Sigmoid colon (tissue), 7 donors: ENCODE data around the gene IL3RA. TPM values are rescaled to one million over a fixed set of nuclear protein-coding genes. Genes with fewer than 3 reads are reported as not detected.

ENCODE experiments used
- DNase-seq: peaks from one replicate; pipeline ENCODE4 v3.0.0-alpha.2; 2019
- H3K27ac ChIP-seq, 4 donors: fragments of 200-600 bp; sonication (generic); one replicate each; pipeline ENCODE4 v1.5.1; 2016 to 2019; ENCODE audit warnings: mild to moderate bottlenecking in 1 of 4
- H3K27me3 ChIP-seq, 3 donors: fragments of 200-600 bp; sonication (generic); one replicate each; pipeline ENCODE4 v1.5.1; 2019; ENCODE audit warnings: mild to moderate bottlenecking in 1 of 3
- H3K36me3 ChIP-seq, 4 donors: fragments of 200-600 bp; sonication (generic); one replicate each; pipeline ENCODE4 v1.5.1; 2016 to 2019
- H3K4me1 ChIP-seq, 4 donors: fragments of 200-600 bp; sonication (generic); one replicate each; pipeline ENCODE4 v1.5.1; 2017 to 2019
- H3K4me3 ChIP-seq, 4 donors: fragments of 200-600 bp; sonication (generic); one replicate each; pipeline ENCODE4 v1.5.1; 2017 to 2019; ENCODE audit warnings: mild to moderate bottlenecking in 2 of 4, moderate library complexity in 1 of 4
- H3K9me3 ChIP-seq, 4 donors: fragments of 200-600 bp in 3 of 4; sonication (generic) in 3 of 4; one replicate each; pipeline versions ENCODE4 v1.5.1 to v1.6.1; 2013 to 2019
- EP300 ChIP-seq, 4 donors: sonication (generic); formaldehyde crosslinking; IDR thresholded peaks; one replicate each; pipeline ENCODE4 v1.6.1; 2017; ENCODE audit warnings: antibody characterized with exemption in 4 of 4
- POLR2A ChIP-seq, 2 donors: fragments of 450-650 bp; IDR thresholded peaks; one replicate each; pipeline ENCODE4 v1.6.1; 2016; ENCODE audit warnings: antibody characterized with exemption in 2 of 2, mild to moderate bottlenecking in 2 of 2, moderate library complexity in 2 of 2
- POLR2AphosphoS5 ChIP-seq, 4 donors: sonication (generic); formaldehyde crosslinking; IDR thresholded peaks; one replicate each; pipeline ENCODE4 v1.6.1; 2017; ENCODE audit warnings: antibody characterized with exemption in 4 of 4
- WGBS, 2 donors: extraction: QIAGEN DNeasy Blood & Tissue Kit; methylation state at CpG; one replicate each; pipeline ENCODE4 v1.1.7; 2013; 5-methylcytosine and 5-hydroxymethylcytosine counted together
- intact Hi-C: fragments of 100-400 bp; cut with DNase I; formaldehyde crosslinking; loops from one replicate; pipeline ENCODE4 v1.15.1; 2023
- polyA plus RNA-seq, 3 donors: library from polyadenylated mRNA; stranded (reverse); fragments of 200-250 nt; gene quantifications; one replicate each; pipeline ENCODE4 v1.2.3, GENCODE V29; 2013
- total RNA-seq, 4 donors: library from RNA; depleted of rRNA; stranded (reverse); fragments of >200 nt; gene quantifications; one replicate each; pipeline ENCODE4 v1.1.0, GENCODE V29; 2016
- TF ChIP-seq, protein P1 (sequence below), 4 experiments: fragments of 450-650 bp in 3 of 4; fragments of 200-600 bp in 1 of 4; IDR thresholded peaks; one replicate each; pipeline ENCODE4 v1.5.1; 2016 to 2019; ENCODE audit warnings: antibody characterized with exemption in 4 of 4, mild to moderate bottlenecking in 3 of 4, moderate library complexity in 2 of 4
- donor health status: healthy with polysubstance abuse.
- donor health status: Bipolar disorder and iron deficiency.
- donor health status: healthy.

IL3RA gene
- total and polyA plus RNA-seq, 7 donors = 1.2 to 13.4 (median 5.6) TPM

DNA sequence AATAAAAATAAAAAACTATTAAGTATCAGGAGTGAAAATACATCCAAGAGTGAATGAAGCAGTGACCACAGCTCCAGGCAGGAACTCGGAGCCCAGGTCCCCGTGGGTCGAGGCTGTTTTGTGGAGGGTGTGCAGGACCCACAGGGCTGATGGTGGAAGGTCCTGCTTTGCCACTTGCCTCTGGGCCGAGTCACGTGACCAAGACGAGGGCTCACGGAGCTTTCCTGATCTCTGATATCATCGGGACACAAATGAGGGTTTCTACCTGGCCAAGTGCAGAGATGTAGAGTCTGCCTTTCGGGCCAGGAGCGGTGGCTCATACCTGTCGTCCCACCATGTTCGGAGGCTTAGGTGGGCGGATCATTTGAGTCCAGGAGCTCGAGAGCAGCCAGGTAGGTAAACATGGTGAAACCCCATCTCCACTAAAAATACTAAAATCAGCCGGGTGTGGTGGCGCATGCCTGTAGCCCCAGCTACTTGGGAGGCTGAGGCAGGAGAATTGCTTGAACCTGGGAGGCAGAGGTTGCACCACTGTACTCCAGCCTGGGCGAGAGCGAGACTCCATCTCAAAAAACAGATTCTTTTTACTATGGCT, 48.2 kb downstream of the IL3RA start:
- WGBS, 2 donors = 91 to 93% methylated on average over 18 of the region's 18 CpGs

DNA sequence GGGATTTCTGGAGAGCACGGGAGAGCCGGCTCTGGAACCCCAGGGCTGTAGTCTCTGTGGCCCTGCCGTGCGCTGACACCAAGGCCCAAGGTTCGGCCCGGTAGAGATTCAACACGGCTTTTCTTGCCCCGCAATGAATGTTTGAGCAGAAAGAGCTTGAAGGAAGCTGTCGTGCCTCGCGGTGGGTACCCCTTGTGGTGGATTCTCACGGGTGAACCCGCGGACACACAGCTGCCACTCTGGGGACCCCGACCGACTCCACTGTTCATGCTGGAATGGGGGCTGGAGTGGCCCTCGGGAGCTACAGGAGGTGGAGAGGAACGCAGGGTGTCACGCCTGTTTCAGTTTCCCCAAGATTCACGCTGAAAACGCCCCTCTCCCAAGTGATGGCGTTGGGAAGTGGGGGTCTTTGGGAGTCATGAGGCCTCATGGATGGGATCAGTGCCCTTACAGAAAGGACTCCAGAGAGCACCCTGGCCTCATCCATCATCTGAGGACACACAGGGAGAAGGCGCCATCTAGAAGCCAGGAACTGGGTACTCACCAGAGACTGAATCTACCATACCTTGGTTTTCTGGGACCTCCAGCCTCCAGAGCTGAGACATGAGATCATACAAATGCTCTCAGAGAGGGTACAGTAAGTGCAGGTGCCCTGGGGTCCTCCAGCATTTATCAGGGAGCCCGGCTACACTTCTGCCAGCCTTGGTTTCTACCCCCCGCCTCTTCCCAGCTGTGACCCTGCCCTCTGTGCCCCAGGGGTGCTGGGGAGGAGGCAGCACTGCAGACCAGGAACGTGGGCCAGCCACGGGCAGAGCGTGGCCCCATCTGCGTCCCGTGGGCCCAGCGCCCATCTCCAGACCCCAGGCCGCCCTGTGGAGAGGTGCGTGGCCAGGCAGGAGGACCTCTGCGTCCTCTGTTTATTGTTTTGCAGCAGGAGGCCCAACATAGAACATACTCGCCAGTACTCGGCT, 49.0 kb downstream of the IL3RA start:
- intact Hi-C loops = no loop called here
- Histone ChIP-seq H3K4me1 (peaks cover 0 to 38% (median 37%) of the 10 kb centered on the region in 4 donors), H3K27ac (no peak overlapping the region), H3K36me3 (peaks cover 44 to 78% (median 65%) of the 10 kb centered on the region in 4 donors), H3K4me3 (no peak overlapping the region), H3K27me3 (no peaks in the 10 kb centered on the region), H3K9me3 (no peaks in the 10 kb centered on the region)
- TF ChIP-seq, protein P1, sequence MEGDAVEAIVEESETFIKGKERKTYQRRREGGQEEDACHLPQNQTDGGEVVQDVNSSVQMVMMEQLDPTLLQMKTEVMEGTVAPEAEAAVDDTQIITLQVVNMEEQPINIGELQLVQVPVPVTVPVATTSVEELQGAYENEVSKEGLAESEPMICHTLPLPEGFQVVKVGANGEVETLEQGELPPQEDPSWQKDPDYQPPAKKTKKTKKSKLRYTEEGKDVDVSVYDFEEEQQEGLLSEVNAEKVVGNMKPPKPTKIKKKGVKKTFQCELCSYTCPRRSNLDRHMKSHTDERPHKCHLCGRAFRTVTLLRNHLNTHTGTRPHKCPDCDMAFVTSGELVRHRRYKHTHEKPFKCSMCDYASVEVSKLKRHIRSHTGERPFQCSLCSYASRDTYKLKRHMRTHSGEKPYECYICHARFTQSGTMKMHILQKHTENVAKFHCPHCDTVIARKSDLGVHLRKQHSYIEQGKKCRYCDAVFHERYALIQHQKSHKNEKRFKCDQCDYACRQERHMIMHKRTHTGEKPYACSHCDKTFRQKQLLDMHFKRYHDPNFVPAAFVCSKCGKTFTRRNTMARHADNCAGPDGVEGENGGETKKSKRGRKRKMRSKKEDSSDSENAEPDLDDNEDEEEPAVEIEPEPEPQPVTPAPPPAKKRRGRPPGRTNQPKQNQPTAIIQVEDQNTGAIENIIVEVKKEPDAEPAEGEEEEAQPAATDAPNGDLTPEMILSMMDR (IDR thresholded peaks at IDR 0.05) = no peak
- TF ChIP-seq POLR2AphosphoS5 (IDR thresholded peaks at IDR 0.05) (peak in 1 of 4 donors; percentile 2), EP300 (IDR thresholded peaks at IDR 0.05) (no peak), POLR2A (IDR thresholded peaks at IDR 0.05) (no peak)
- DNase-seq = peak; percentile 53
- WGBS, 2 donors = 92 to 95% methylated on average over 36 of the region's 36 CpGs

More for the DNA sequence above, 48.2 kb downstream of the IL3RA start:
- DNase-seq = peak; percentile 60
- Histone ChIP-seq H3K4me3 (no peak overlapping the region), H3K27ac (no peak overlapping the region), H3K36me3 (peaks cover 44 to 70% (median 58%) of the 10 kb centered on the region in 4 donors), H3K9me3 (no peaks in the 10 kb centered on the region), H3K4me1 (peaks cover 0 to 31% (median 29%) of the 10 kb centered on the region in 4 donors), H3K27me3 (no peaks in the 10 kb centered on the region)
- peak in 1 of 4 donors; percentile 3 for TF ChIP-seq POLR2AphosphoS5 (IDR thresholded peaks at IDR 0.05)
- no peak for TF ChIP-seq POLR2A (IDR thresholded peaks at IDR 0.05)
- intact Hi-C loops = no loop called here

DNA sequence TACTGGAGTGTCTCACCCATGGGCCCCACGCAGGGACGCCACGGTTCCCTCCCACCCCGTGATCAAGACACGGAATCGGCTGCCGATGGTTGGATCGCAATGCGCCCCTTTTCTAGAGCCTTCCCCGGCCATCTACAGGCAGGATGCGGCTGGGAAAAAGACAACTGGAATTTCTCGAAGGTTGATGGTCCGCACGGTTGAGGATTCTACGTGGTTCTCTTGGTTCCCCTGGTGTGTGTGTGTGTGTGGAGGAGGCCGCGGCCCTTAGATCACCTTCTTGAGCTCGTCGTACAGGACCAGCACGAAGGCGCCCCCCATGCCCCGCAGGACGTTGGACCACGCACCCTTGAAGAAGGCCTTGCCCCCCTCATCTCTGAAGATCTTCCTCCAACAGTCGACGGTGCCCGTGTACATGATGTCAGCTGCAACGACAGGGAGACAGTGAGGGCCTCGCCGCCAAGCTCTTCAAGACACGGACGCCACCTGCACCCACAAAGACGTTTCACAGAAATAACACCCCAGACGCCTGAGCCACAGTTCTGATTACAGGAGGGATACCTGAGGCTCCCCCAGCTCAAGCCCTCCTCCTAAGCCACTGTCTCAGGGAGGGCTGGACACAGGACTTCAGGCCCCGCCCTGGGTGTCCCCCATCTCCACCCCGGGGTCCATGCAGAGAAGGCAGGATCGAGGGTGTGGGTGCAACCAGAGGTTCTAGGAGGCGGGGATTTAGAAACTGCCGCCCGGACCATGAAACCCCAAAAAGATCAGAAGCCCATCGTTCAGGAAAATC, 49.9 kb downstream of the IL3RA start:
- peak; percentile 64 for DNase-seq
- H3K27me3 ChIP-seq = no peaks in the 10 kb centered on the region
- no peak overlapping the region for H3K4me3 ChIP-seq
- TF ChIP-seq POLR2AphosphoS5 (IDR thresholded peaks at IDR 0.05) (peak in 1 of 4 donors; percentile 2), EP300 (IDR thresholded peaks at IDR 0.05) (no peak)
- WGBS, 2 donors = 93 to 96% methylated on average over 41 of the region's 41 CpGs
- no peaks in the 10 kb centered on the region for H3K9me3 ChIP-seq
- intact Hi-C loops = no loop called here
- H3K4me1 ChIP-seq = peaks cover 0 to 47% (median 42%) of the 10 kb centered on the region in 4 donors
- H3K36me3 ChIP-seq = peaks cover 44 to 80% (median 65%) of the 10 kb centered on the region in 4 donors
- no peak overlapping the region for H3K27ac ChIP-seq

DNA sequence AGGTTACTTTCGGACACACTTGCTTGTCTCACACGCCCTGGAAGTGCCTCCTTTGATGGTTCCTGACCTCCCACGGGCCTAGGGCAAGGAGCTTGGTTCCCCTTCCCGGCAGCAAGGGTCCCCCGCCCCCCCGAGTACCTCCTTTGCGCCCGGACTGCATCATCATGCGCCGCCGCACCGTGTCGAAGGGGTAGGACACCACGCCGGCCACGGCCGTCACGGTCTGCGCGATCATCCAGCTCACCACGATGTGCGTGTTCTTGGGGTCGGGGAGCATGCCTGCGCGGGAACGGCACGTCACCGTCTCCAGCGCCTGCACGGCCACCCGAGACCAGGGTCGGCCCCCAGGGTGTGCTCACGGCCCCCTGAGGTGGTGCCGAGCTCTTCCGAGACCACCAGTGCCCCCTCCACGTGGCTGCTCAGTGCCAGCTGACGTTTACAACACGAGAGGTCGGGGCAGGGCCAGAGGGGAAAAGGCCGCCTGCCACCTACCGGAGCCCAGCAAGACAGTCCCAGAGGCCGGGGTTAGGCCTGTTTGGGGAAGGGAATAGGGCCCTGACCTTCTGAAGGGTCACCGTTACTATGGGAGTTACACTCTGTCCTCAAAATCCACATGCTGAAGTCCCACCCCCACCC, 50.7 kb downstream of the IL3RA start:
- H3K27me3 ChIP-seq = no peaks in the 10 kb centered on the region
- H3K9me3 ChIP-seq = no peaks in the 10 kb centered on the region
- peaks cover 0 to 45% (median 42%) of the 10 kb centered on the region in 4 donors for H3K4me1 ChIP-seq
- peak; percentile 65 for DNase-seq
- peaks cover 44 to 80% (median 65%) of the 10 kb centered on the region in 4 donors for H3K36me3 ChIP-seq
- intact Hi-C loops = no loop called here
- no peak overlapping the region for H3K27ac ChIP-seq
- no peak overlapping the region for H3K4me3 ChIP-seq
- TF ChIP-seq POLR2AphosphoS5 (IDR thresholded peaks at IDR 0.05) (no peak), POLR2A (IDR thresholded peaks at IDR 0.05) (no peak), EP300 (IDR thresholded peaks at IDR 0.05) (no peak)
- TF ChIP-seq, protein P1 (IDR thresholded peaks at IDR 0.05) = no peak
- WGBS, 2 donors = 91 to 93% methylated on average over 43 of the region's 43 CpGs

DNA sequence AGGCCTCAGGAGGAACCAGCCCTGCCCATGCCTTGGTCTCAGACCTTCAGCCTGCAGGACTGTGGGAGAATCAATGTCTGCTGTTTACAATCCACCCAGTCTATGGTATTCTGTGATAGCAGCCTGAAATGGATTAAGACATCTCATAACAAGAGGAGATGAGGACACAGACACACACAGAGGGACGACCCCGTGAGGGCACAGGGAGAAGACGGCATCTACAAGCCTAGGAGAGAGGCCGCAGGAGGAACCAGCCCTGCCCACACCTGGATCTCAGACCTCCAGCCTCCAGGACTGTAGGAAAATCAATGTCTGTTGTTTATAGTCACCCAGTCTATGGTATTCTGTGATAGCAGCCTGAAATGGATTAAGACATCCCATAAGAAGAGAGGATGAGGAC, 52.1 kb downstream of the IL3RA start:
- Histone ChIP-seq H3K4me1 (peaks cover 0 to 49% (median 46%) of the 10 kb centered on the region in 4 donors), H3K9me3 (no peaks in the 10 kb centered on the region), H3K36me3 (peaks cover 44 to 71% (median 64%) of the 10 kb centered on the region in 4 donors), H3K27me3 (no peaks in the 10 kb centered on the region), H3K4me3 (peak overlapping the region in 1 of 4 donors; percentile 96), H3K27ac (no peak overlapping the region)
- no peak for TF ChIP-seq POLR2AphosphoS5 (IDR thresholded peaks at IDR 0.05)
- TF ChIP-seq POLR2A (IDR thresholded peaks at IDR 0.05) = no peak
- no peak for TF ChIP-seq EP300 (IDR thresholded peaks at IDR 0.05)
- TF ChIP-seq, protein P1 (IDR thresholded peaks at IDR 0.05) = no peak
- no peak for DNase-seq
- 76 to 92% methylated on average over 4 of the region's 4 CpGs for WGBS, 2 donors
- intact Hi-C loops = no loop called here
